Renal cortex interstitium (tissue), 11 donors: ENCODE data around the gene DDIT3. TPM values are rescaled to one million over a fixed set of nuclear protein-coding genes. Genes with fewer than 3 reads are reported as not detected.

Experiments used
- DNase-seq, 11 donors: peaks; one replicate each; pipeline ENCODE4 v3.0.0-alpha.2; 2013; ENCODE audit warnings: low read depth in 9 of 11, low spot score in 4 of 11; ENCODE audit errors: extremely low read depth in 1 of 11
- polyA plus RNA-seq, 3 donors: library from polyadenylated mRNA; unstranded; fragments of 120-200 nt; gene quantifications; one replicate each; pipeline ENCODE4 v1.2.1, GENCODE V29; 2013; ENCODE audit not compliant: insufficient read length in 3 of 3

The DDIT3 gene
- polyA plus RNA-seq, 3 donors, result 28.4 to 36.2 (median 31.4) TPM

- no peak for DNase-seq
Measured at GRCh38 chr12:57533108-57533507, 12.8 kb upstream of the DDIT3 start.

GRCh38 chr12:57531836-57532235, 11.5 kb upstream of the DDIT3 start:
- no peak for DNase-seq

- DNase-seq, result no peak
Measured at GRCh38 chr12:57530396-57531142, 10.3 kb upstream of the DDIT3 start.

GRCh38 chr12:57529831-57530230, 9.5 kb upstream of the DDIT3 start:
- no peak for DNase-seq

GRCh38 chr12:57528831-57529555, 8.7 kb upstream of the DDIT3 start:
- no peak for DNase-seq

GRCh38 chr12:57528176-57528575, 7.9 kb upstream of the DDIT3 start:
- DNase-seq, result no peak

GRCh38 chr12:57527184-57527583, 6.9 kb upstream of the DDIT3 start:
- DNase-seq, result no peak

- no peak for DNase-seq
Measured at GRCh38 chr12:57526477-57527126, 6.3 kb upstream of the DDIT3 start.

GRCh38 chr12:57525615-57526383, 5.5 kb upstream of the DDIT3 start:
- no peak for DNase-seq

GRCh38 chr12:57524814-57525614, 4.7 kb upstream of the DDIT3 start:
- no peak for DNase-seq

GRCh38 chr12:57523706-57524614, 3.6 kb upstream of the DDIT3 start:
- DNase-seq, result no peak

GRCh38 chr12:57522887-57523705, 2.8 kb upstream of the DDIT3 start:
- peak; percentile 53 to 79 (median 68) for DNase-seq

GRCh38 chr12:57522011-57522886, 1.9 kb upstream of the DDIT3 start, which contains the start of gene MBD6:
Gene MBD6 (plus strand): TSS chr12:57522824. CDS start chr12:57524304, 1,480 bp downstream.
- peak; percentile 73 to 88 (median 84) for DNase-seq

- DNase-seq, result peak in 6 of 11 donors; percentile 28 to 49 (median 36)
Measured at GRCh38 chr12:57521525-57522010, 1.3 kb upstream of the DDIT3 start.

GRCh38 chr12:57519796-57520052, 590 bp downstream of the DDIT3 start:
- peak in 4 of 11 donors; percentile 9 to 35 (median 26) for DNase-seq
